NCI-H1105 treated with DMSO at 0.1 percent for 48 hours (cell line): ENCODE measurements around the gene MOB2.

ENCODE experiments used
- DNase-seq: peaks from one replicate; lab custom pipeline; 2025; lab: John Stamatoyannopoulos, UW

MOB2 gene

GRCh38 chr11:1484695-1485503, 1.7 kb downstream of the MOB2 start:
- DNase-seq, result no peak

GRCh38 chr11:1484061-1484671, 2.4 kb downstream of the MOB2 start:
- DNase-seq, result no peak

GRCh38 chr11:1483445-1483961, 3.1 kb downstream of the MOB2 start:
- DNase-seq, result no peak

- no peak for DNase-seq
Measured at GRCh38 chr11:1482581-1483444, 3.8 kb downstream of the MOB2 start.

- DNase-seq, result no peak
Measured at GRCh38 chr11:1481861-1482441, 4.6 kb downstream of the MOB2 start.

GRCh38 chr11:1481483-1481825, 5.1 kb downstream of the MOB2 start:
- no peak for DNase-seq

GRCh38 chr11:1480555-1481482, 5.8 kb downstream of the MOB2 start:
- DNase-seq, result no peak

GRCh38 chr11:1480191-1480554, 6.4 kb downstream of the MOB2 start:
- DNase-seq, result no peak

GRCh38 chr11:1479678-1480118, 6.9 kb downstream of the MOB2 start:
- no peak for DNase-seq

- no peak for DNase-seq
Measured at GRCh38 chr11:1479006-1479677, 7.4 kb downstream of the MOB2 start.

- no peak for DNase-seq
Measured at GRCh38 chr11:1478544-1478943, 8.0 kb downstream of the MOB2 start.

GRCh38 chr11:1478011-1478410, 8.6 kb downstream of the MOB2 start:
- DNase-seq, result no peak

GRCh38 chr11:1476940-1477736, 9.4 kb downstream of the MOB2 start:
- DNase-seq, result no peak

GRCh38 chr11:1475841-1476240, 10.7 kb downstream of the MOB2 start:
- DNase-seq, result no peak

GRCh38 chr11:1473786-1474185, 12.8 kb downstream of the MOB2 start:
- no peak for DNase-seq

- no peak for DNase-seq
Measured at GRCh38 chr11:1473011-1473628, 13.5 kb downstream of the MOB2 start.

GRCh38 chr11:1472180-1473005, 14.2 kb downstream of the MOB2 start:
- no peak for DNase-seq

- DNase-seq, result no peak
Measured at GRCh38 chr11:1471736-1472135, 14.8 kb downstream of the MOB2 start.
